Measurements from ENCODE around the gene IGSF10. TPM values are rescaled to one million over a fixed set of nuclear protein-coding genes. Genes with fewer than 3 reads are reported as not detected.

IGSF10 gene
- total RNA-seq, 4 donors from 2014 or later: 0.70 to 5.4 (median 2.3) TPM

- Histone ChIP-seq H3K4me1 (no peaks in the 10 kb centered on the region), H3K9me3 (no peaks in the 10 kb centered on the region), H3K4me3 (no peak overlapping the region), H3K36me3 (no peaks in the 10 kb centered on the region), H3K27ac (no peak overlapping the region), H3K27me3 (no peaks in the 10 kb centered on the region)
- DNase-seq: no peak
- TF ChIP-seq CTCF (IDR thresholded peaks at IDR 0.05): no peak
- no peak for TF ChIP-seq POLR2A (IDR thresholded peaks at IDR 0.05)
Observed at GRCh38 chr3:151428386-151428785, 32.5 kb downstream of the IGSF10 start.

- no peak overlapping the region for H3K4me3 ChIP-seq
- H3K27me3 ChIP-seq: no peaks in the 10 kb centered on the region
- no peak for TF ChIP-seq CTCF (IDR thresholded peaks at IDR 0.05)
- no peak for TF ChIP-seq POLR2A (IDR thresholded peaks at IDR 0.05)
- no peak for DNase-seq
- H3K9me3 ChIP-seq: no peaks in the 10 kb centered on the region
- H3K27ac ChIP-seq: no peak overlapping the region
- no peaks in the 10 kb centered on the region for H3K36me3 ChIP-seq
- H3K4me1 ChIP-seq: no peaks in the 10 kb centered on the region
Observed at GRCh38 chr3:151426341-151426657, 34.6 kb downstream of the IGSF10 start.

GRCh38 chr3:151425627-151426340 is 35.1 kb downstream of the IGSF10 start:
- DNase-seq: no peak
- Histone ChIP-seq H3K36me3 (no peaks in the 10 kb centered on the region), H3K4me1 (no peaks in the 10 kb centered on the region), H3K4me3 (no peak overlapping the region), H3K27ac (no peak overlapping the region), H3K9me3 (no peaks in the 10 kb centered on the region), H3K27me3 (no peaks in the 10 kb centered on the region)
- no peak for TF ChIP-seq CTCF (IDR thresholded peaks at IDR 0.05)
- TF ChIP-seq POLR2A (IDR thresholded peaks at IDR 0.05): no peak

- Histone ChIP-seq H3K27me3 (no peaks in the 10 kb centered on the region), H3K9me3 (no peaks in the 10 kb centered on the region), H3K4me1 (no peaks in the 10 kb centered on the region), H3K36me3 (no peaks in the 10 kb centered on the region), H3K27ac (no peak overlapping the region), H3K4me3 (no peak overlapping the region)
- TF ChIP-seq POLR2A (IDR thresholded peaks at IDR 0.05) (no peak), CTCF (IDR thresholded peaks at IDR 0.05) (no peak)
- DNase-seq: no peak
Observed at GRCh38 chr3:151423091-151423490, 37.8 kb downstream of the IGSF10 start.

GRCh38 chr3:151421938-151422337 is 38.9 kb downstream of the IGSF10 start:
- DNase-seq: no peak
- Histone ChIP-seq H3K4me3 (no peak overlapping the region), H3K4me1 (no peaks in the 10 kb centered on the region), H3K36me3 (no peaks in the 10 kb centered on the region), H3K27me3 (no peaks in the 10 kb centered on the region), H3K27ac (no peak overlapping the region), H3K9me3 (no peaks in the 10 kb centered on the region)
- TF ChIP-seq POLR2A (IDR thresholded peaks at IDR 0.05): no peak
- no peak for TF ChIP-seq CTCF (IDR thresholded peaks at IDR 0.05)

- H3K36me3 ChIP-seq: no peaks in the 10 kb centered on the region
- TF ChIP-seq CTCF (IDR thresholded peaks at IDR 0.05) (no peak), POLR2A (IDR thresholded peaks at IDR 0.05) (no peak)
- H3K4me3 ChIP-seq: no peak overlapping the region
- H3K4me1 ChIP-seq: no peaks in the 10 kb centered on the region
- H3K27me3 ChIP-seq: no peaks in the 10 kb centered on the region
- H3K27ac ChIP-seq: no peak overlapping the region
- no peak for DNase-seq
- H3K9me3 ChIP-seq: no peaks in the 10 kb centered on the region
Observed at GRCh38 chr3:151419806-151420205, 41.1 kb downstream of the IGSF10 start.
